T47D (cell line): ENCODE data around the gene CAPN8.

Source experiments
- DNase-seq, 2 experiments: peaks; one replicate each; pipeline versions ENCODE4 v3.0.0 to v3.0.0-alpha.2; 2011 to 2012; ENCODE audit warnings: low read depth in 1 of 2, low spot score in 1 of 2
- JUND ChIP-seq: IDR thresholded peaks from 2 replicates; pipeline ENCODE4 v1.6.1; 2012; ENCODE audit warnings: low read depth
- in situ Hi-C: cut with HindIII; loops from 2 replicates; pipeline ENCODE4 v1.10.0; 2016; ENCODE audit warnings: low sequenced_read_pairs, low pct_unique_long_range_greater_than_20kb

CAPN8 gene

DNA sequence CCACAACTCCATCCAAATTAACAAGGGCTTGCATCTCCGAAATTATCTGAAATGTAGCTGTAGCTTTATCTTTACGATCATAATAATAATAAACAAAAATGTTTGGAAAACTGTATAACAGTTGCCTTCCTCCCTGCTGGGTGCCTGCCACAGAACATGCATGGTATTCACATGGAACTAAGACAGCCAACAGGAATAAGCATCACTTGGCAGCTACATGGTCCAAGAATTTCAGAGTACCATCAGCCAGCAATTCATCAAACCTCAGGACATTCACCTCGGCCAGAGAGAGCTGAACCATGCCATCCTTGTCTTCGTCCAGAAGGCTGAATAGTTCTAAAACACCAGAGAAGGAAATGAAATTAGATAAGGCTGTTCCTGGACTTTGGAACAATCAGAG lies 122.7 kb downstream of the CAPN8 start:
- no peak for TF ChIP-seq JUND
- in situ Hi-C loops = no loop called here
- DNase-seq = no peak

GRCh38 chr1:223540485-223541106 lies 124.9 kb downstream of the CAPN8 start:
- no peak for DNase-seq
- in situ Hi-C loops = no loop called here
- no peak for TF ChIP-seq JUND

GRCh38 chr1:223539750-223540149 lies 125.8 kb downstream of the CAPN8 start:
- in situ Hi-C loops = no loop called here
- DNase-seq = no peak
- no peak for TF ChIP-seq JUND

GRCh38 chr1:223538981-223539380 lies 126.5 kb downstream of the CAPN8 start:
- in situ Hi-C loops = no loop called here
- DNase-seq = no peak
- TF ChIP-seq JUND = no peak

GRCh38 chr1:223535319-223535718 lies 130.2 kb downstream of the CAPN8 start:
- no peak for TF ChIP-seq JUND
- in situ Hi-C loops = no loop called here
- DNase-seq = no peak

- no peak for TF ChIP-seq JUND
- DNase-seq = no peak
- in situ Hi-C loops = no loop called here
Observed at GRCh38 chr1:223534677-223535076, 130.8 kb downstream of the CAPN8 start.

- DNase-seq = no peak
- TF ChIP-seq JUND = no peak
- in situ Hi-C loops = no loop called here
Observed at GRCh38 chr1:223533708-223534107, 131.8 kb downstream of the CAPN8 start.

- no peak for TF ChIP-seq JUND
- in situ Hi-C loops = no loop called here
- DNase-seq = peak; percentile 56 to 81
Observed at GRCh38 chr1:223531742-223532341, 133.7 kb downstream of the CAPN8 start.

DNA sequence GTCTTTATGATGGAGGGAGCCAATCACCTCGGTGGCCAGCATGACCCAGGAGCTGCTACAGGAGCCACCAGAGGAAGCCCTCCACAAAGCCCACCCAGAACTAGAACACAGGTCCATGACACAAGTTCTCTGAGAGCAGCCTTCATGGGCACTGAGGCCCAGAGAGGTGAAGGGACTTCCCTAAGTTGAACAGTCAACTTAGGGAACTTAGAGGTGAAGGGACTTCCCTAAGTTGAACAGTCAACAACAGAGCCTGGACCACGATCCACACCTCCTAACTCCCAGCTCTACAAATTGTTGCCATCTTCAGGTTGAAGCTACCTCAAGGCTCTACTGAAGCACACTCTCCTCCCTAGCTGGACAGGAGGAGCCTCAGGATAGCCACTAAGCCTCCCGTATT lies 139.5 kb downstream of the CAPN8 start:
- in situ Hi-C loops = no loop called here
- DNase-seq = no peak
- no peak for TF ChIP-seq JUND

DNA sequence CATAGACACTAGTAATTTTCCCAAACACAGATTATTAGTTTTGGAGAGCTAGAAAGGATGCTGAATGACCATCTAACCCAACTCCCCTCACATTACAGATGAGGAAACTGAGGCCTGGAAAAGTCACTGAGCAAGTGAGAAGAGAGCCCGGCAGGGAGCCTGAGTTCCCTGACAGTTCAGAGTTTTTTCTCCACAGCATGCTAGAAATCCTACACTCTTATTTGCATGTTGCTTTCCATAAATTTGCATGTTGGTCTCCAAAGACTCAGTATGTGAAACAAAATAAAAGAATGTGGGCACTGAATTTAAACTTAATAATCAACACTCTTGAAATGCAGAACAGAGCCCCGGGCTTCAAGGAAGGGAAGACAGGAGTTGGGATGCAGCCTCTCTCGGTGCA lies 140.0 kb downstream of the CAPN8 start:
- no peak for TF ChIP-seq JUND
- DNase-seq = no peak
- in situ Hi-C loops = no loop called here

DNA sequence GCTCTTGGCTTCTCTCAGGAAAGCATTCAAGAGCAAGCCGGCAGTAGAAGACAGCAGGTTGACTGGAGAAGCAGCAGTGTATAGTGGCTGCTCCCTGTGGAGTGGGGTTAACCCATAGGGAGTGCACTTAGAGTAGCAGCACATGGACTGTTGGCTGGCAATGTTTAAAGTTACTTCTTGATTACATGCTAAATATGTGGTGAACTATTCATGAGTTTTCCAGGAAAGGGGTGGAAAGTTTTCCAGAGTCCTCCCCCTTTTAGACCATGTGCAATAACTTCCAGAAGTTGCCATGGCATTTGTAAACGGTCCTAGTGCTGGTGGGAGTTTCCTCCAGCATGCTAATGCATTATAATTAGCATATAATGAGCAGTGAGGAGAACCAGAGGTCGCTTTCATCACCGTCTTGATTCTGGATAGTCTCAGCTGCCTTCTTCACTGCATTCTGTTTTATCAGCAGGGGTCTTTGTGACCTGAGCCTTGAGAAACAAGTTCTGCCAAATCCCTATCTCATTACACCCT lies 140.5 kb downstream of the CAPN8 start:
- no peak for DNase-seq
- no peak for TF ChIP-seq JUND
- in situ Hi-C loops = no loop called here

DNA sequence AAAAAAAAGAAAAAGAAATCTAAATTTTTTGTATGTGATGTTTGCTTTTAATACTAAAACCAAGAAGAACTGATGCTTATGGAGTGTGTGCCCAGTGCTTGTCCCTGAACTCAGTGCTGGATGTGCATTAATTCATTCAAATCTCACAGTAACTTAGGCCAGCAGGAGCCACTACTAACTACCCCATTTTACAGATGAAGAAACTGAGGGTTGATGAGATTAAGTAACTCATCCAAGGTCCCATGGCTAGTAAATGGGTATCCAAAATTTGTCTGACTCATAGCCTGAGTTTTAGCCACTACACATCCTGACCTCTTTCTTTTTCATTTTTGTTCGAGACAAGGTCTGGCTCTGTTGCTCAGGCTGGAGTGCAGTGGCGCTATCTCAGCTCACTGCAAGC lies 144.4 kb downstream of the CAPN8 start:
- no peak for DNase-seq
- TF ChIP-seq JUND = no peak
- in situ Hi-C loops = no loop called here

GRCh38 chr1:223520200-223520599 lies 145.3 kb downstream of the CAPN8 start:
- TF ChIP-seq JUND = no peak
- no peak for DNase-seq

DNA sequence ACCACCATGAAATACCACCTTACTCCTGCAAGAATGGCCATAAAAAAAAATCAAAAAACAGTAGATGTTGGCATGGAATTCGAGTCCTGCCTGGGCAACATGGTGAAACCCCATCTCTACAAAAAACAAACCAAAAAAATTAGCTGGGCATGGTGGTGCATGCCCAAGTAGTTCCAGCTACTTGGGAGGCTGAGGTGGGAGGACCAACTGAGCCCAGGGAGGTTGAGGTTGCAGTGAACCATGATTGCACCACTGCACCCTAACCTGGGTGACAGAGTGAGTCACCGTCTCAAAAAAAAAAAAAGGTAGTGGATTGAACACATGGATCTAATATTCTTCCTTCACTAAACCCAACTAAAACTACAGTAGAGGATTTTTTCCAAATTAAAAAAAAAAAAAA lies 146.4 kb downstream of the CAPN8 start:
- TF ChIP-seq JUND = no peak
- DNase-seq = no peak
- in situ Hi-C loops = no loop called here

More at GRCh38 chr1:223520200-223520599, 145.3 kb downstream of the CAPN8 start:
- in situ Hi-C loops = no loop called here
